Measurements from ENCODE around the gene PLXDC2.
"Not testable (repeated sequence)": the region's sequence is repeated elsewhere in the genome, so short reads cannot be mapped to it uniquely, and the experiment has no call there.

Gene PLXDC2

DNA sequence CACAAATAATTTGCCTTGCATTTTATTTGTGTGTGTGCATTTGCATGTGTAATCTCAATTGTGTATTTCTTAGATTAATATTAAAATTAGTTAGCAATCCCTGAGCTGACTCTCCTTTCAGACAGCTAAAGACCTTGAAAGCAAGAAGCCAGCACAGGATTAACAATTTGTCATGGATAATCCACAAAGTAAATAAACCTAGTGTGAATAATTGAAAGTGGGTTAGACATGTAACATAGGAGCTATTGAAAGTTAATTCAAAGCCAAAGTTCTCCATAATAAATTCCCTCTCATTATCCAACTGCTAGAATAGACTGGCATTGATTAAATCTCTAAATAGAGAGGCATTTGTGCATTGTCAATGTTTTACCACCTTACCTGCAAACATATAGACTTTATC lies 326.1 kb downstream of the PLXDC2 start:
- Mint-ChIP-seq H3K36me3 (peaks cover 0 to 2% of the 10 kb centered on the region in 2 donors), H3K27me3 (no peaks in the 10 kb centered on the region), H3K4me3 (no peak overlapping the region), H3K4me1 (no peaks in the 10 kb centered on the region), H3K9me3 (no peaks in the 10 kb centered on the region), H3K27ac (no peak overlapping the region)
- no peak for ATAC-seq (replicated peaks)
- DNase-seq, result no peak

DNA sequence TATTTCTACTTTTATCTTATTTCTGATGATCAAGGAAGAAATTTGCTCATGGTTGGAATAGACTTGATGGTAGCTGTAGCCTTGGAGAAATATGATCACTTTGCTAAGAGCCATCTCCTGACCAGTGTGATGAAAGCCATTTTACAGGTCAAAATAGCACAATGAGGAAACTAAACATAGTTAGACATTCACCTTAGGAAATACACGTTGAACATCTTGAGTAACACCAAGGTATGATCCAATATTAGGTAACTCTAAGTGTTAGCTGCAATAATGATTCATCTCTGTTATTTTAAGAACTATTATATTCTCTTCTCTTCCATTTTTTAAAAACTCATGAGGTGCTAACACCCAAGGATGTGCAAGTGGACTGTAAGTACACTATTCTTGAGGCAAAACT lies 328.0 kb downstream of the PLXDC2 start:
- Mint-ChIP-seq H3K4me1 (no peaks in the 10 kb centered on the region), H3K4me3 (no peak overlapping the region), H3K36me3 (peaks cover 0 to 2% of the 10 kb centered on the region in 2 donors), H3K27ac (no peak overlapping the region), H3K9me3 (no peaks in the 10 kb centered on the region), H3K27me3 (no peaks in the 10 kb centered on the region)
- DNase-seq (no peak), ATAC-seq (replicated peaks) (no peak)

DNA sequence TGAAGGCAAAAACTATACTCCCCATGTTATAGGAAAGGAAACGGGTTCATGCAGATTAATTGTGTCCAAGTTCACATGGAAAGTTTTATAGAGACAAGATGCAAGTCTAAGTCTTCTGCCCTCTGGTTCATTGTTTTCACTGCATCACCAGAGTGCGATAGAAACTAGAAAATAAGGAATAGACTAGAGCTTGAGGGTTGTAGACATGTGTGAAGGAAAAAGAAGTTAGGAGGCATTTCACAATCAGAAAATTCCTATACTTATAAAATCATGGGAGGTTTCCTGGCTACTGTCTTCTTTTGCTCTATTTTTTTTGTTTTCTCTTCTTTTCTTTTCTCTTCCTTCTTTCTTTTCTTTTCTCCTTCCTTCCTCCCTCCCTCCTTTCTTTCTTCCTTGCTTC lies 329.8 kb downstream of the PLXDC2 start:
- Mint-ChIP-seq H3K27ac (no peak overlapping the region), H3K27me3 (no peaks in the 10 kb centered on the region), H3K36me3 (no peaks in the 10 kb centered on the region), H3K4me3 (no peak overlapping the region), H3K9me3 (peaks cover 0 to 1% of the 10 kb centered on the region in 2 donors), H3K4me1 (no peaks in the 10 kb centered on the region)
- ATAC-seq (replicated peaks) (no peak), DNase-seq (no peak)

DNA sequence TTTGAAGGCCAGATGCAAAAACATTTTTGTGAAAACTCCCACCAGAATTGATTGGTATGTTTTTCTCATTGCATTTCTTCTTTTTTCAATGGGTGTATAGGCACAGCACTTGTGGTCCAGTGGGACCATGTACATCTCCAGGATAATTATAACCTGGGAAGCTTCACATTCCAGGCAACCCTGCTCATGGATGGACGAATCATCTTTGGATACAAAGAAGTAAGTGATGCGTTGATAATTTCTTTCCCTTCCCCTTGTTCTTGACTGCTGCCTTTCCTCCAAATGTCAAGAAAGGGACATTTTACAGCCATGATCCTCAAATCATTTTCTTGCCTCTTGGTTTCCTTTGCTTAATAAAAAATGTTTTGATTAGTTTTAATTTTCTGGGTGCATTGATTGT lies 331.5 kb downstream of the PLXDC2 start:
- Mint-ChIP-seq H3K27me3 (no peaks in the 10 kb centered on the region), H3K36me3 (no peaks in the 10 kb centered on the region), H3K27ac (no peak overlapping the region), H3K4me1 (no peaks in the 10 kb centered on the region), H3K9me3 (peaks cover 0 to 1% of the 10 kb centered on the region in 2 donors), H3K4me3 (no peak overlapping the region)
- ATAC-seq (replicated peaks) (no peak), DNase-seq (no peak)

DNA sequence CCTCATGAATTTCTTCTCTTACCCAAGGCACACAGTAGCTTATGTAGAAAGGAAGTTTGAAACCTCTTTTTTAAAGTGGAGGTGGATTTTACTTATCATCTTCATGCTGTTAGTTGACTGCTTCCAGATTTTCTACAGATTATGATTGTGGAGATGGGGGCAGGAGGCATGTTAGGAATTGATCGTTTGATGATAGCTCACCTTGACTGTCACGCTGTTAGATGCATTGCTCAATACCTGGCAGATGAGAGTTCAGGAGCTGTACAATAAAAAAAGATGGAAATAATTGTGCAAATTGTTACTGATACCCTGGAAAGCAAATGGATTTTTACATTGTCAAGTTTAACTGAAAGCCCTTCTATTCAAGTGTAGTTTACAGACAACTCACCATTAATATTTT lies 340.3 kb downstream of the PLXDC2 start:
- H3K4me1 Mint-ChIP-seq, result no peaks in the 10 kb centered on the region
- no peaks in the 10 kb centered on the region for H3K27me3 Mint-ChIP-seq
- H3K27ac Mint-ChIP-seq, result no peak overlapping the region
- peaks cover 2 to 3% of the 10 kb centered on the region in 2 donors for H3K9me3 Mint-ChIP-seq
- H3K36me3 Mint-ChIP-seq, result no peaks in the 10 kb centered on the region
- DNase-seq (no peak), ATAC-seq (replicated peaks) (no peak)
- no peak overlapping the region for H3K4me3 Mint-ChIP-seq

DNA sequence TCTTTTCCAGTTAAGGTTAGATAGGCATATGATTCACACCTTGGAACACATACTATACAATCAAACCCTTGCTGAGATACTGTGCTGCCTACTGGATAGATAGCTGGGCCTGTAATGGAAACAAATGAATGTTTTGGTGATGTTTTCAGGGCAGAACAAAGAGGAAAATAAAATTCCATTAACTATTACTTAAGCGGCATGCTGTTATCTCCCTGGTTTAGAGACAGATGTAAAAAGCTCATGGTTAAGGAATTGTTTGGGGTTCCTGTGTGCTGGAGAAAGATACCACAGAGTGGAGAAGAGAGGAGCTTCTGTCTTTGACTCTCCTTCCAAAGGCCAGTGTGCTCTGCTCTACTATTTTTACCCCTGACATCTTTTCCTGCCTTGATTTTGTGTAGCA lies 341.1 kb downstream of the PLXDC2 start:
- Mint-ChIP-seq H3K27me3 (no peaks in the 10 kb centered on the region), H3K9me3 (peaks cover 3 to 6% of the 10 kb centered on the region in 2 donors), H3K27ac (no peak overlapping the region), H3K4me3 (no peak overlapping the region), H3K36me3 (no peaks in the 10 kb centered on the region), H3K4me1 (no peaks in the 10 kb centered on the region)
- ATAC-seq (replicated peaks), result no peak
- DNase-seq, result no peak

DNA sequence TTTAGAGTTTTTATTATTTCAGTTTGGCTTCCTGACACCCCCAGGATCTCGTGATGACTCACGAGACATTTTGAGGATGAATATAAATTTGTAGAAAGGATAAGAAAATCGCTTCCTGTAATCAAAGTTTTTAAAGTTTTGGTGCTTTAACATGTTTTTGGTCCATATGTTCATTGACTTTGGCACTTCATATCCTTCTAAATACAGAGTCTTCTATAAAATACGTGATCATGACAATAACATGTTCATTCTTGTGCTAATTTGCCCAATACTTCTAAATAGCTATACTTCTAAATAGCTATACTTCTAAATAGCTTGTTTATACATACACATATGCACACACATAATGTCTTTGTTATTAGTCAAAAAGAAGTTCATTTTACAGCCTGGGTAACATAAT lies 341.9 kb downstream of the PLXDC2 start:
- ATAC-seq (replicated peaks) (no peak), DNase-seq (no peak)
- no peaks in the 10 kb centered on the region for H3K4me1 Mint-ChIP-seq
- H3K27me3 Mint-ChIP-seq, result no peaks in the 10 kb centered on the region
- no peak overlapping the region for H3K4me3 Mint-ChIP-seq
- H3K9me3 Mint-ChIP-seq, result peaks cover 3 to 6% of the 10 kb centered on the region in 2 donors
- H3K27ac Mint-ChIP-seq, result no peak overlapping the region
- no peaks in the 10 kb centered on the region for H3K36me3 Mint-ChIP-seq

DNA sequence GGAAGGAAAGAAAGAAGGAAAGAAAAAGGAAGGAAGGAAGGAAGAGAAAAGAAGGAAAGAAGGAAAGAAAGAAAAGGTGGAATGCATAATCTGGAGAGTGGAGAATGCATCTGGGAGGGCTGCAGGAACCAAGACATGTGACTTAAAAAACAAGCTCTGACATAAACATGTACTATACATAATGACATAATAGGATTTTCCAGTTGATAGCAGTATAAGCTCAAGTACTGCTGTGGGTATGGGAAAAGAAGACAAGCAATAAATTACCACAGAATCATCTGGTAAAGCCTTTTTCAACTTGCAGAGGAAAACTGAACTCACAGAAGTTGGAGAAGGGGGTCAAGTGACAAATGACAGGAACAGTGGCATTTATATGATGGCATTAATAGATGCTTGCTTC lies 345.9 kb downstream of the PLXDC2 start:
- Mint-ChIP-seq H3K4me1 (no peaks in the 10 kb centered on the region), H3K9me3 (peaks cover 3 to 6% of the 10 kb centered on the region in 2 donors), H3K4me3 (no peak overlapping the region), H3K36me3 (no peaks in the 10 kb centered on the region), H3K27ac (no peak overlapping the region), H3K27me3 (no peaks in the 10 kb centered on the region)
- ATAC-seq (replicated peaks) (no peak), DNase-seq (no peak)

DNA sequence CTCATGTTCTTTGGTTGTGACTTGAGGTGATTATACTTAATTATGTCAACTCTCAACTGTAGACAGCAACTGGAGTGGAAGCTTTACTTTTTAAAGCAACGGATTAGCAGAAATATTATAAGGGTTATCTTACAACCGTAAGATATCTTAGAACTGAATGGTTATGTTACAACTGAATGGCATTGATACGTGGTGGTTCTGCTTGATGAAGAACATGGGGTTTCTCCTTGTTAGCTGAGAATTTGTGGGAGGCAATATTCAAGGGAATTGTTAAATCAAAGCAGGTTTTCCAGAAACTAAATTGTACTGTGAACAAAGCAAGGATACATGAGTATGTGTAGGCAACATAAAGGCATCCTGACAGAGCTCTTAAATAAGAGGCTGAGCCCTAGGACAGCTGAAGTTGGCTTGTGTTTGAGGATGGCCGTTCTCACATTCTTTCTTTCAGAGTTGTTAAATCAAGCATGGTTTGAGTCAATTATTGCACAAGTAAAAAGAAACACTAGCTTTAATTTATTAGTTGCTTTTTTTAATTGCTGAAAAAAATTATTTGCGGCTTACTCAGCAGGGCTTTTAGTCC lies 350.0 kb downstream of the PLXDC2 start:
- Mint-ChIP-seq H3K4me1 (no peaks in the 10 kb centered on the region), H3K36me3 (no peaks in the 10 kb centered on the region), H3K4me3 (no peak overlapping the region), H3K9me3 (peaks cover 3 to 6% of the 10 kb centered on the region in 2 donors), H3K27ac (no peak overlapping the region), H3K27me3 (no peaks in the 10 kb centered on the region)
- ATAC-seq (replicated peaks), result no peak
- no peak for DNase-seq

DNA sequence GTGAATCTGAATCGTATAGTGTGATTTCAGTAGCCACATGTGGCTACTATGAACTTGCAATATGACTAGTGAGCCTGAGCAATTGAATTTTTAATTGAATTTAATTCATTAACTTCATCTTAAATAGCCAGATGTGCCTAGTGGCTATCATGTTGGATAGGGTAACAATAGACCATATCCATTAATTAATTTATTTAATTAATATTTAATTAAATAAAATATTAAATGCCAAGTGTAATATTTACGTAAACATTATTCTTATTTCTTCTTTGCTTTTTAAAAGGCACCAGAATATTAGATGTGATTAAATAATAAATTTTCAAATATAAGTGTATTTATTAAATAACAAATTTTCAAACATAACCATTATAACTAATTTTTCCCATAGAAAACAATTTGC lies 354.4 kb downstream of the PLXDC2 start:
- no peaks in the 10 kb centered on the region for H3K27me3 Mint-ChIP-seq
- DNase-seq, result no peak
- no peaks in the 10 kb centered on the region for H3K9me3 Mint-ChIP-seq
- H3K4me1 Mint-ChIP-seq, result no peaks in the 10 kb centered on the region
- ATAC-seq (replicated peaks), result no peak
- H3K27ac Mint-ChIP-seq, result no peak overlapping the region
- H3K4me3 Mint-ChIP-seq, result no peak overlapping the region
- H3K36me3 Mint-ChIP-seq, result no peaks in the 10 kb centered on the region

DNA sequence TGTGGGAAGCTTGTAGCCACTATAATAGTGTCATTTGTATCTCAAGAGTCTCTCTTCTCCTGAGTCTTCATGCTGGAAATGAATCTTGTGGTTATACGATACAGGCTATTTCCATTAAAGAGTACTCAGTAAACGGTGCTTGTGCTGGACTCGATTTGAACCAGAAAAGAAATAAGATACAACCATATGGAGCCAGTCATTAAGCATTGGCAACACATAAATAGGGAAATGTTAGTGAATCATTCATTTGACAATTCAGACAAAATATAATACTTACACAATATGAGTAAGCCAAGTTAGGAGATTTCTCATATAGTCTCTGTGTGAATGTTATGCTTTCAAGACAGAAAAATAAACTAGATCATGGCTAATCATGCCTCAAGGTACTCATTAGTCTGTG lies 356.8 kb downstream of the PLXDC2 start:
- H3K9me3 Mint-ChIP-seq, result no peaks in the 10 kb centered on the region
- H3K36me3 Mint-ChIP-seq, result no peaks in the 10 kb centered on the region
- H3K4me1 Mint-ChIP-seq, result no peaks in the 10 kb centered on the region
- no peaks in the 10 kb centered on the region for H3K27me3 Mint-ChIP-seq
- DNase-seq (no peak), ATAC-seq (replicated peaks) (no peak)
- H3K4me3 Mint-ChIP-seq, result no peak overlapping the region
- no peak overlapping the region for H3K27ac Mint-ChIP-seq

DNA sequence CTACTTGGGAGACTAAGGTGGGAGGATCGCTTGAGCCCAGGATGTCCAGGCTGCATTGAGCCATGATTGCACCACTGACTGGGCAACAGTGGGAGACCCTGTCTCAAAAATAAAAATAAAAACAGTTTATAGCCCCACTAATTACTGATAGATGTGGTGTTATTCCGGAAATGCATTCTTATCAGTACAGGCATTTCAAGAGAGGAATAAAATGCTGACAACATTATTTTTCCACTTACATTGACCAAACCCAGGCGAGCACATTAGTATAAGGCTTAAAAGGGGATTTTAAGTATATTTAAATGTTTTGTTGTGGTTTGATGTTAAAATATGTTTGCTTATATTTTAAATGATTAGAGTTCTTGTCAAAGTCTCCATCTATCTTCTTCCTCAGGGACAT lies 359.5 kb downstream of the PLXDC2 start:
- no peak overlapping the region for H3K27ac Mint-ChIP-seq
- H3K27me3 Mint-ChIP-seq, result no peaks in the 10 kb centered on the region

DNA sequence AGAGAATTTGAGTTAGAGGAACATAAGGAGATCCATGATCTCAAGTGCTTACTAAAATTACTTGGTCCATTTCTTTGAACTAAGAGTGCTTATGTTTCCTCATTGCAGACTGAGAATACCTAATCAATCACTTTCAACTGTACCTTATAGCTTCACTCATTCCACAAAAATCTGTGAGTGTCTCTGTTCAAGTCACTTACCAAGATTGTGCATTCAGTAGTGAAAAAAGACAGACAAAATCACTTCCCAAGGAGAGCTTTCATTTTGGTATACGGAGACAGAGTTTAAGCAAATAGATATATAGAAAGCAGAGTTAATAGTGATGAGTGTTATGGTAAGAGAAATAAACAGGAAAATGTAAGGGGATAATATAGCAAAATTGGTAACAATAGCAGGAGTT lies 364.5 kb downstream of the PLXDC2 start:
- Mint-ChIP-seq H3K27ac (no peak overlapping the region), H3K4me1 (no peaks in the 10 kb centered on the region), H3K4me3 (no peak overlapping the region), H3K9me3 (no peaks in the 10 kb centered on the region), H3K27me3 (no peaks in the 10 kb centered on the region), H3K36me3 (no peaks in the 10 kb centered on the region)
- no peak for ATAC-seq (replicated peaks)
- no peak for DNase-seq

More for the DNA sequence above, 359.5 kb downstream of the PLXDC2 start:
- Mint-ChIP-seq H3K4me1 (no peaks in the 10 kb centered on the region), H3K4me3 (no peak overlapping the region), H3K9me3 (no peaks in the 10 kb centered on the region), H3K36me3 (no peaks in the 10 kb centered on the region)
- no peak for ATAC-seq (replicated peaks)
- no peak for DNase-seq

DNA sequence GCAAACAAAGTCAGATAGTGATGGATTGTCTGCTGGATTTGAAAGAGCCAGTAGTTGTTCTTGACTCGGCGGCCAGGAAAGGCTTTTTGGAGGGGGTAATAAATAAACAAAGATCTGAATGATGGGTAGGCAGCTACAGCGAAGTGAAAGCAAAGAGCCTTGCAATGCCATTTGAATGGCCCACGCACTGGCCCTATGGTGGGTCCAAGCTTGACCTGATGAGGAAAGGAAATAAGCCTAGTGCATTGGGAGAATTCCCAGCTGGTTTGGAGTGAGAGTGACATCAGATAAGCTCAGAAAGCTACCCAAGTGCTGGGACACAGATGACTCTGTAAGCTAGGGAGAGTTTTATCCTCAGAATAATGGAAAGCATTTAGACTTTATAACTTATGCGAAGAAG lies 365.2 kb downstream of the PLXDC2 start:
- no peak overlapping the region for H3K4me3 Mint-ChIP-seq
- DNase-seq, result no peak
- H3K27me3 Mint-ChIP-seq, result no peaks in the 10 kb centered on the region
- H3K27ac Mint-ChIP-seq, result no peak overlapping the region
- no peaks in the 10 kb centered on the region for H3K4me1 Mint-ChIP-seq
- no peaks in the 10 kb centered on the region for H3K36me3 Mint-ChIP-seq
- ATAC-seq (replicated peaks), result no peak
- H3K9me3 Mint-ChIP-seq, result peaks cover 0 to under 1% of the 10 kb centered on the region in 2 donors

DNA sequence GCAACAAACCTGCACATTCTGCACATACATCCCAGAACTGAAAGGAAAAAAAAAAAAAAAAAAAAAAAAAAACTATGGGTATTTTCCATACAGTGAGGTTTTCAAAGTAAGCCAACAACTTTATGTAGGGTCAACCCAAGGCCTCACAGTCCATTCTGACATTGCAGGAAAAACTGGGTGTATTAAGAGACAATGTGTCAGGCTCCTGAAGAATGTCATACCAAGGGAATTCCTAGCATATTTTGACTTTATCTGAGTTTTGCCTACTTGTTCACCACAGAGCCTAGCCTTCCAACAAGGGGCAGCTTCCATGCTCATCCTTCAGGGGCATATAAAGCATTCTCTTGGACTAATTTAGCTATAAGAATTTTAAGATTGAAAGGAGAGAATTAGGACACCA lies 368.9 kb downstream of the PLXDC2 start:
- Mint-ChIP-seq H3K4me1 (no peaks in the 10 kb centered on the region), H3K4me3 (no peak overlapping the region), H3K36me3 (no peaks in the 10 kb centered on the region), H3K27ac (no peak overlapping the region), H3K27me3 (no peaks in the 10 kb centered on the region), H3K9me3 (peaks cover 3 to 4% of the 10 kb centered on the region in 2 donors)
- no peak for ATAC-seq (replicated peaks)
- no peak for DNase-seq

DNA sequence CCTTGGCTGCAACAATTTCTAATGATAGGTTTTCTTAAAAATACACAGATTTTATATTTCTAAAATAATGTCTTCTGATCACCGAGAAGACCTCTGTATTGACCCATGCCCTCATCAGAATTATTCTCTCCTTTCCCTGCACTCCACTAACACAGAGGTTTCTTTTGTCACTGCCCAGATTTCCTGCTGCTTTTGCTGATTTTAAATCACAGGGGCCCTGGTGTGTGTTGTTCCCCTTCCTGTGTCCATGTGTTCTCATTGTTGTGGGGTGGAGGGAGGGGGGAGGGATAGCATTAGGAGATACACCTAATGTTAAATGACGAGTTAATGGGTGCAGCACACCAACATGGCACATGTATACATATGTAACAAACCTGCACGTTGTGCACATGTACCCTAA lies 375.2 kb downstream of the PLXDC2 start:
- not testable (repeated sequence) for H3K9me3 Mint-ChIP-seq; H3K4me1 Mint-ChIP-seq; ATAC-seq (replicated peaks); H3K36me3 Mint-ChIP-seq; DNase-seq; H3K27me3 Mint-ChIP-seq; H3K4me3 Mint-ChIP-seq; H3K27ac Mint-ChIP-seq

Measured in stimulated activated naive B cell treated with anti-CD40 and anti-IgM and Interleukin-4, amounts not matched to agents 10 μg/mL and 1 μg/mL and 100 μg/mL, for 72 hours (primary cell).